ENCODE data around the gene TUSC7. TPM values are rescaled to one million over a fixed set of nuclear protein-coding genes. Genes with fewer than 3 reads are reported as not detected.

TUSC7 gene
- total RNA-seq, 1 experiment from 2014 or later = not detected

DNA sequence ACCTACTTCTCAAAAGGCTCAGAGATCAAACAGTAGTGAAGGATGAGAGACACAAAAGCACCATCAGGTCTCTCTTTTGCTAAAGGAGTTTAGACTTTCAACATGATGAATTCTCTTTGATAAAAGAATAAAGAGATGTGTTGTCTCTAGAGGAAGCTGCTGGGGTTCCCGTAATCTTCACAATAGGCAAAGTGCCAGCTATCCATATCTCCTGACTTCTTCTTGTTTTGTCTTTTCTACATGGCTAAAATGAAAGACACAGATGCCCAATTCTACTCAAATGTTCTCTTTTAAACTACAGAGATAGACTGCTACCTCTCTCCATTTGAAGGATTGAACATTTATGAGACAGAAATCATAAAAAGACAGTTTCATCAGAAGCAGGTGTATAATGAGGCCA, 38.4 kb upstream of the TUSC7 start:
- Histone ChIP-seq H3K9ac (ENCODE audit: low read length) (no peak overlapping the region), H3K36me3 (ENCODE audit: low read depth, low read length) (no peaks in the 10 kb centered on the region), H2AFZ (ENCODE audit: low read length) (no peak overlapping the region), H3K4me1 (ENCODE audit: insufficient read depth, low read length) (no peaks in the 10 kb centered on the region), H3K79me2 (ENCODE audit: low read length) (no peaks in the 10 kb centered on the region), H3K4me3 (ENCODE audit: low read length) (no peak overlapping the region), H3K27me3 (ENCODE audit: low read length) (no peaks in the 10 kb centered on the region), H3K9me3 (ENCODE audit: low read length) (0 out of 2 replicates have a peak, but pooled peaks cover 7% of the 10 kb centered on the region), H3F3A (ENCODE audit: low read length, unreplicated experiment) (no peaks in the 10 kb centered on the region), H3K4me2 (ENCODE audit: low read length) (no peak overlapping the region), H3K9me2 (replicated peaks; ENCODE audit: low read length) (no peaks in the 10 kb centered on the region), H4K20me1 (ENCODE audit: low read length) (no peaks in the 10 kb centered on the region), H3K27ac (ENCODE audit: low read length) (no peak overlapping the region)
- intact Hi-C loops (cut with micrococcal nuclease) = no loop called here
- DNase-seq = peak; percentile 3
- TF ChIP-seq CTCF (conservative IDR thresholded peaks at IDR 0.05; ENCODE audit: low read depth, low read length) = no peak
- no peak for TF ChIP-seq EZH2 (IDR thresholded peaks at IDR 0.05; ENCODE audit: low read length, unreplicated experiment)
- no peak for TF ChIP-seq EZH2phosphoT487 (IDR thresholded peaks at IDR 0.05; ENCODE audit: borderline replicate concordance, low read length)
- ChIA-PET CTCF (no interaction called here), POLR2A (ENCODE audit: unreplicated experiment) (no interaction called here)
- BruUV-seq (replicated peaks) = no TSS peak
- no peak for ATAC-seq

DNA sequence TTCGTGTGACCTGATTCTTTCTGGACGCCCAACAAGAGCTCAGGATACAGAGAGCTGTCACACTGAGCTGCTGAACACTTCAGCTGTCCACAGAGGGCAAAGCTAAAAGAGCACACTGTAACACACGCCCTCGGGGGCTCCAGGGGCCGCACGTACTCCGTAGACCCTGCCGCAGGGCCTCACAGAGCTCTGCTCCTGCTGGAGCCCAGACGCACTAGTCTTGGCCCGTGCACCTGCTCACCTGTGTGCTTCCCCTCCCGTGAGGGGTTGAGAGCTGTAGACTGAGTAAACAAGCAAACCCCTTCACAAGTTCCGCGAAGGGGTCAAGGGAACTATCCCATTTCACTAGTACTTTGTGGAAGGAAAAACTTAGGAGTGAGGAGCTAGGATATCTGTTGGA, 30.7 kb upstream of the TUSC7 start:
- H3K9me3 ChIP-seq (ENCODE audit: low read length) = no peaks in the 10 kb centered on the region
- no peaks in the 10 kb centered on the region for H3K79me2 ChIP-seq (ENCODE audit: low read length)
- no peak overlapping the region for H3K27ac ChIP-seq (ENCODE audit: low read length)
- no TSS peak for BruUV-seq (replicated peaks)
- H3K27me3 ChIP-seq (ENCODE audit: low read length) = no peaks in the 10 kb centered on the region
- ATAC-seq (no peak), DNase-seq (no peak)
- ChIA-PET POLR2A (ENCODE audit: unreplicated experiment) (no interaction called here), CTCF (no interaction called here)
- intact Hi-C loops (cut with micrococcal nuclease) = no loop called here
- TF ChIP-seq EZH2phosphoT487 (IDR thresholded peaks at IDR 0.05; ENCODE audit: borderline replicate concordance, low read length) (no peak), CTCF (conservative IDR thresholded peaks at IDR 0.05; ENCODE audit: low read depth, low read length) (no peak), EZH2 (IDR thresholded peaks at IDR 0.05; ENCODE audit: low read length, unreplicated experiment) (no peak)
- H4K20me1 ChIP-seq (ENCODE audit: low read length) = no peaks in the 10 kb centered on the region
- no peak overlapping the region for H3K4me3 ChIP-seq (ENCODE audit: low read length)
- no peak overlapping the region for H2AFZ ChIP-seq (ENCODE audit: low read length)
- H3K4me1 ChIP-seq (ENCODE audit: insufficient read depth, low read length) = no peaks in the 10 kb centered on the region
- H3K9ac ChIP-seq (ENCODE audit: low read length) = no peak overlapping the region
- H3K36me3 ChIP-seq (ENCODE audit: low read depth, low read length) = no peaks in the 10 kb centered on the region
- H3K9me2 ChIP-seq (replicated peaks; ENCODE audit: low read length) = no peaks in the 10 kb centered on the region
- no peak overlapping the region for H3K4me2 ChIP-seq (ENCODE audit: low read length)
- H3F3A ChIP-seq (ENCODE audit: low read length, unreplicated experiment) = no peaks in the 10 kb centered on the region

DNA sequence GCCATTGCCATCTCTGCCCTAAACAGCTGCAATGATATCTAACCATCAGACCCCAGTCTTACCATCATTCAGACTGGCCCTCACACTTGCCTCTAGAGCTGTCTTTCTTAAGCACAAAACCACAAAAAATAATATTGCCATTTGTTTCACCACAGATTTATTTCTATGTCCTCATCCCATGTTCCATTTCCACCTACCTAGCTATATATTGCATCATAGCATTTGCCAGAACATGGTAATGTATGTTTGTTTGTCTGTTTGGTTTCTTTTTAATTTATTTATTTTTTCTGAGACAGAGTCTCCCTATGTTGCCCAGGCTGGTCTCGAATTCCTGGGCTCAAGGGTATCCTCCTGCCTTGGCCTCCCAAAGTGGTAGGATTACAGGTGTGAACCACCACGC, 18.5 kb upstream of the TUSC7 start:
- intact Hi-C loops (cut with micrococcal nuclease) = no loop called here
- Histone ChIP-seq H3K27ac (ENCODE audit: low read length) (no peak overlapping the region), H3K27me3 (ENCODE audit: low read length) (no peaks in the 10 kb centered on the region), H3F3A (ENCODE audit: low read length, unreplicated experiment) (no peaks in the 10 kb centered on the region), H3K9me2 (replicated peaks; ENCODE audit: low read length) (no peaks in the 10 kb centered on the region), H2AFZ (ENCODE audit: low read length) (no peak overlapping the region), H3K36me3 (ENCODE audit: low read depth, low read length) (no peaks in the 10 kb centered on the region), H3K4me2 (ENCODE audit: low read length) (no peak overlapping the region), H3K4me1 (ENCODE audit: insufficient read depth, low read length) (no peaks in the 10 kb centered on the region), H3K9me3 (ENCODE audit: low read length) (0 out of 2 replicates have a peak, but pooled peaks cover 6% of the 10 kb centered on the region), H4K20me1 (ENCODE audit: low read length) (no peaks in the 10 kb centered on the region), H3K4me3 (ENCODE audit: low read length) (no peak overlapping the region), H3K79me2 (ENCODE audit: low read length) (no peaks in the 10 kb centered on the region), H3K9ac (ENCODE audit: low read length) (no peak overlapping the region)
- ChIA-PET CTCF (no interaction called here), POLR2A (ENCODE audit: unreplicated experiment) (no interaction called here)
- no peak for DNase-seq
- no TSS peak for BruUV-seq (replicated peaks)
- no peak for ATAC-seq
- TF ChIP-seq CTCF (conservative IDR thresholded peaks at IDR 0.05; ENCODE audit: low read depth, low read length) = no peak
- no peak for TF ChIP-seq EZH2 (IDR thresholded peaks at IDR 0.05; ENCODE audit: low read length, unreplicated experiment)
- no peak for TF ChIP-seq EZH2phosphoT487 (IDR thresholded peaks at IDR 0.05; ENCODE audit: borderline replicate concordance, low read length)
